Colonic mucosa (tissue), 4 donors: ENCODE results near the gene PHYKPL. TPM values are rescaled to one million over a fixed set of nuclear protein-coding genes. Genes with fewer than 3 reads are reported as not detected.
A peak's percentile ranks its signal among the peaks of the same experiment; 100 is the strongest.
"Not testable (repeated sequence)": the region's sequence is repeated elsewhere in the genome, so short reads cannot be mapped to it uniquely, and the experiment has no call there.

Experiments
- DNase-seq: peaks from one replicate; pipeline ENCODE4 v3.0.0-alpha.2; 2020
- H3K27ac ChIP-seq: fragments of 200-600 bp; one replicate; pipeline ENCODE4 v1.8.0; 2021
- H3K27me3 ChIP-seq: fragments of 200-600 bp; one replicate; pipeline ENCODE4 v1.8.0; 2021
- H3K36me3 ChIP-seq: fragments of 200-600 bp; one replicate; pipeline ENCODE4 v1.8.0; 2021
- H3K4me1 ChIP-seq: fragments of 200-600 bp; one replicate; pipeline ENCODE4 v1.8.0; 2021; ENCODE audit warnings: mild to moderate bottlenecking
- H3K4me3 ChIP-seq: fragments of 200-600 bp; one replicate; pipeline ENCODE4 v1.8.0; 2021
- H3K9ac ChIP-seq, 2 donors: one replicate each; pipeline ENCODE4 v1.7.0; 2013; ENCODE audit warnings: control low read depth in 2 of 2, low read depth in 2 of 2, low read length in 2 of 2
- H3K9me3 ChIP-seq: fragments of 200-600 bp; one replicate; pipeline ENCODE4 v1.8.0; 2021
- CTCF ChIP-seq: fragments of 200-600 bp; IDR thresholded peaks from one replicate; pipeline ENCODE4 v1.8.0; 2022; ENCODE audit warnings: antibody characterized with exemption, mild to moderate bottlenecking
- intact Hi-C: fragments of 100-400 bp; cut with DNase I; formaldehyde crosslinking; loops from one replicate; pipeline ENCODE4 v1.14.1; 2022
- total RNA-seq, 2 donors: library from RNA; stranded (reverse); fragmentation: NEBNext Ultra II Directional in 1 of 2; extraction: Animal tissue kit (Norgen Biotek cat#: 25700) in 1 of 2; gene quantifications; one replicate each; pipeline ENCODE4 v1.2.1, GENCODE V29; 2021
- donor health status: healthy.
- donor health status: DM: no; HTN: no; CAD: no.
- donor health status: DM: no; HTN: no; CAD: no.

PHYKPL gene
- total RNA-seq, 2 donors from 2014 or later, result 101 to 159 TPM

GRCh38 chr5:178199581-178200434 is 32.8 kb downstream of the PHYKPL start:
- Histone ChIP-seq H3K9me3 (no peaks in the 10 kb centered on the region), H3K4me3 (no peak overlapping the region), H3K27ac (no peak overlapping the region), H3K9ac (no peak overlapping the region), H3K36me3 (no peaks in the 10 kb centered on the region), H3K4me1 (no peaks in the 10 kb centered on the region), H3K27me3 (no peaks in the 10 kb centered on the region)
- intact Hi-C loops, result no loop called here
- DNase-seq, result no peak
- TF ChIP-seq CTCF, result no peak

- no peak overlapping the region for H3K27ac ChIP-seq
- no peaks in the 10 kb centered on the region for H3K36me3 ChIP-seq
- H3K27me3 ChIP-seq, result no peaks in the 10 kb centered on the region
- no peaks in the 10 kb centered on the region for H3K4me1 ChIP-seq
- intact Hi-C loops, result no loop called here
- no peak overlapping the region for H3K4me3 ChIP-seq
- TF ChIP-seq CTCF, result no peak
- no peak for DNase-seq
- H3K9ac ChIP-seq, result no peak overlapping the region
- H3K9me3 ChIP-seq, result no peaks in the 10 kb centered on the region
Measured at GRCh38 chr5:178198706-178199105, 33.9 kb downstream of the PHYKPL start.

GRCh38 chr5:178198151-178198550 is 34.5 kb downstream of the PHYKPL start:
- H3K27me3 ChIP-seq, H3K4me3 ChIP-seq, H3K9me3 ChIP-seq, H3K27ac ChIP-seq, H3K36me3 ChIP-seq, intact Hi-C loops, H3K9ac ChIP-seq, H3K4me1 ChIP-seq, DNase-seq: not testable (repeated sequence)

- H3K27me3 ChIP-seq, result no peaks in the 10 kb centered on the region
- no peaks in the 10 kb centered on the region for H3K9me3 ChIP-seq
- H3K27ac ChIP-seq, result no peak overlapping the region
- H3K4me3 ChIP-seq, result no peak overlapping the region
- peak; percentile 47 for TF ChIP-seq CTCF
- peak overlapping the region in 1 of 2 donors; percentile 12 for H3K9ac ChIP-seq
- H3K36me3 ChIP-seq, result no peaks in the 10 kb centered on the region
- DNase-seq, result no peak
- H3K4me1 ChIP-seq, result no peaks in the 10 kb centered on the region
- intact Hi-C loops, result no loop called here
Measured at GRCh38 chr5:178196986-178197385, 35.6 kb downstream of the PHYKPL start.

GRCh38 chr5:178196281-178196812 is 36.3 kb downstream of the PHYKPL start:
- Histone ChIP-seq H3K36me3 (no peaks in the 10 kb centered on the region), H3K4me1 (no peaks in the 10 kb centered on the region), H3K9me3 (no peaks in the 10 kb centered on the region), H3K27ac (no peak overlapping the region), H3K4me3 (no peak overlapping the region), H3K9ac (no peak overlapping the region), H3K27me3 (no peaks in the 10 kb centered on the region)
- intact Hi-C loops, result no loop called here
- no peak for TF ChIP-seq CTCF
- DNase-seq, result no peak

GRCh38 chr5:178194026-178194425 is 38.6 kb downstream of the PHYKPL start:
- Histone ChIP-seq H3K9me3 (no peaks in the 10 kb centered on the region), H3K9ac (no peak overlapping the region), H3K36me3 (no peaks in the 10 kb centered on the region), H3K27me3 (no peaks in the 10 kb centered on the region), H3K4me3 (no peak overlapping the region), H3K4me1 (no peaks in the 10 kb centered on the region), H3K27ac (no peak overlapping the region)
- no peak for DNase-seq
- no peak for TF ChIP-seq CTCF
- intact Hi-C loops, result no loop called here
